ENCODE results near the gene SPECC1L. TPM values are rescaled to one million over a fixed set of nuclear protein-coding genes. Genes with fewer than 3 reads are reported as not detected.

The SPECC1L gene
- total and polyA plus RNA-seq, 8 donors: 6.0 to 53.1 (median 21.8) TPM

- peaks cover 0 to 19% (median 15%) of the 10 kb centered on the region in 4 donors for H3K36me3 ChIP-seq
- no peak for TF ChIP-seq CTCF (IDR thresholded peaks at IDR 0.05)
- TF ChIP-seq POLR2A (IDR thresholded peaks at IDR 0.05): no peak
- TF ChIP-seq POLR2AphosphoS5 (IDR thresholded peaks at IDR 0.05): no peak
- TF ChIP-seq EP300 (IDR thresholded peaks at IDR 0.05): no peak
- WGBS, 5 donors: 79 to 89% (median 85%) methylated on average over 8 of the region's 8 CpGs
- intact Hi-C loops (cut with DNase I; ENCODE audit: low total_unique reads): no loop called here
- peak overlapping the region in 2 of 5 donors; percentile 33 to 47 for H3K27ac ChIP-seq
- no peaks in the 10 kb centered on the region for H3K9me3 ChIP-seq
- DNase-seq: peak in 1 of 2 donors; percentile 21
- no peaks in the 10 kb centered on the region for H3K27me3 ChIP-seq
- no peaks in the 10 kb centered on the region for H3K4me1 ChIP-seq
- no peak overlapping the region for H3K4me3 ChIP-seq
Observed at GRCh38 chr22:24441406-24442351, 171.0 kb downstream of the SPECC1L start.

DNA sequence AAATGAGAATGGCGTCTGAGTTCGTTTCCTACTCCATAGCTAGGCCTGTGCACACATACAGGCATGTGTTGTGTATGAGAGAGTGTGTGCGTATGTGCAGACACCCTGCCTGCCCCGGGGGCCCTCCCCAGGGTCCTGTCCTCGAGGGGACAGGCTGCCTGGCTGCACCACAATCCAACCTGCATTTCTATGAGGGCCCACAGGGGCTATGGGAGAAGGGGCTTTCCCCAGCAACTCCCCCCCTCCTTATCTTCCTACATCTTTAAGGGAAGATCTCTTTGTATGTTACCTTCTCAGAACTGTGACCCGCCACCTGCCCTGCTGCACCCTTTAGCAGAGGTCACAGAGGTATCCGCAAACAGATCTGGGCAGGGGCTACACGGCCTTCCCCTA is 171.7 kb downstream of the SPECC1L start:
- 77 to 86% (median 81%) methylated on average over 8 of the region's 8 CpGs for WGBS, 5 donors
- TF ChIP-seq CTCF (IDR thresholded peaks at IDR 0.05) (no peak), EP300 (IDR thresholded peaks at IDR 0.05) (no peak), POLR2AphosphoS5 (IDR thresholded peaks at IDR 0.05) (no peak), POLR2A (IDR thresholded peaks at IDR 0.05) (no peak)
- Histone ChIP-seq H3K4me1 (no peaks in the 10 kb centered on the region), H3K27me3 (no peaks in the 10 kb centered on the region), H3K36me3 (peaks cover 0 to 19% (median 15%) of the 10 kb centered on the region in 4 donors), H3K27ac (no peak overlapping the region), H3K9me3 (no peaks in the 10 kb centered on the region), H3K4me3 (no peak overlapping the region)
- peak in 1 of 2 donors; percentile 23 for DNase-seq
- intact Hi-C loops (cut with DNase I; ENCODE audit: low total_unique reads): no loop called here

DNA sequence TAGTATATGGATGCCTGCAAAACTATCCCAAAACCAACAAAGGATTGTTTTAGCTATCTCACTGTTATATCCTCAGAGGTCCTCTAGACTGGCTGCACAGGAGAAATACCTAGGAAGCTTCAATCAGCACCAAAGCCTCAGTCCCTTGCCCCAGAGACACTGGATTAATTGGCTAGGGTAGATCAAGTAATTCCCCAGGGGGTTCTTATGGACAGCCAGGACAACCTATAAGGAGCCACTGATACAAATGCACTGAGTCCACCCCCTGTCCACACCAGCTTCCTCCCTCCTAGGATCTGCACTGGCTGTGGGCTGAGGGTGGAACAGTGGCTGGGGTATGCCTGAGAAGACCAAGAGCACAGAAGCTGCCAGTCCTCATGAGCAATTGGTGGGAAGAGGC is 173.0 kb downstream of the SPECC1L start:
- intact Hi-C loops (cut with DNase I; ENCODE audit: low total_unique reads): no loop called here
- Histone ChIP-seq H3K4me3 (no peak overlapping the region), H3K36me3 (peaks cover 0 to 19% (median 15%) of the 10 kb centered on the region in 4 donors), H3K9me3 (no peaks in the 10 kb centered on the region), H3K27ac (no peak overlapping the region), H3K27me3 (no peaks in the 10 kb centered on the region), H3K4me1 (no peaks in the 10 kb centered on the region)
- DNase-seq: no peak
- no peak for TF ChIP-seq EP300 (IDR thresholded peaks at IDR 0.05)
- no peak for TF ChIP-seq POLR2AphosphoS5 (IDR thresholded peaks at IDR 0.05)
- no peak for TF ChIP-seq CTCF (IDR thresholded peaks at IDR 0.05)
- TF ChIP-seq POLR2A (IDR thresholded peaks at IDR 0.05): no peak

- no peak for DNase-seq
- Histone ChIP-seq H3K4me3 (no peak overlapping the region), H3K27me3 (no peaks in the 10 kb centered on the region), H3K9me3 (no peaks in the 10 kb centered on the region), H3K36me3 (peaks cover 0 to 19% (median 15%) of the 10 kb centered on the region in 4 donors), H3K4me1 (no peaks in the 10 kb centered on the region), H3K27ac (no peak overlapping the region)
- intact Hi-C loops (cut with DNase I; ENCODE audit: low total_unique reads): no loop called here
- TF ChIP-seq POLR2A (IDR thresholded peaks at IDR 0.05) (no peak), EP300 (IDR thresholded peaks at IDR 0.05) (no peak), CTCF (IDR thresholded peaks at IDR 0.05) (no peak), POLR2AphosphoS5 (IDR thresholded peaks at IDR 0.05) (no peak)
- WGBS, 5 donors: 89 to 98% (median 96%) methylated on average over 3 of the region's 3 CpGs
Observed at GRCh38 chr22:24444251-24444650, 173.6 kb downstream of the SPECC1L start.

Measured in stomach (tissue), 9 donors.